Activated CD8-positive, alpha-beta memory T cell treated with anti-CD3 and anti-CD28 coated beads for 36 hours (primary cell): ENCODE measurements around the gene PLXNA2. TPM values are rescaled to one million over a fixed set of nuclear protein-coding genes. Genes with fewer than 3 reads are reported as not detected.

Experiments
- CTCF ChIA-PET: fragments of 350-600 bp; sonication (Branson Sonifier 250); formaldehyde crosslinking; loops from one replicate; lab custom pipeline; 2021; ENCODE audit warnings: antibody characterized with exemption; lab: Charles Lee
- POLR2A ChIA-PET: fragments of 350-600 bp; sonication (Branson Sonifier 250); formaldehyde crosslinking; loops from one replicate; lab custom pipeline; 2021; ENCODE audit warnings: antibody characterized with exemption; lab: Charles Lee
- total RNA-seq, 2 experiments: library from RNA; stranded (reverse); gene quantifications; one replicate each; pipeline ENCODE4 v1.2.3, GENCODE V29; 2021

The PLXNA2 gene
- total RNA-seq, 2 experiments from 2014 or later = 0.34 to 0.36 TPM

- ChIA-PET POLR2A (no interaction called here), CTCF (no interaction called here)
These were observed 102.5 kb downstream of the PLXNA2 start for GRCh38 chr1:208141610-208142192.

GRCh38 chr1:208139434-208140045, 104.6 kb downstream of the PLXNA2 start:
- POLR2A ChIA-PET = no interaction called here
- CTCF ChIA-PET = interaction anchor here (1.2 kb wide), 1 partner anchor 105 kb away, joined by 3 read pairs; no protein-coding TSS in a partner anchor

- POLR2A ChIA-PET = no interaction called here
- CTCF ChIA-PET = no interaction called here
These were observed 107.0 kb downstream of the PLXNA2 start for GRCh38 chr1:208137193-208137592.

DNA sequence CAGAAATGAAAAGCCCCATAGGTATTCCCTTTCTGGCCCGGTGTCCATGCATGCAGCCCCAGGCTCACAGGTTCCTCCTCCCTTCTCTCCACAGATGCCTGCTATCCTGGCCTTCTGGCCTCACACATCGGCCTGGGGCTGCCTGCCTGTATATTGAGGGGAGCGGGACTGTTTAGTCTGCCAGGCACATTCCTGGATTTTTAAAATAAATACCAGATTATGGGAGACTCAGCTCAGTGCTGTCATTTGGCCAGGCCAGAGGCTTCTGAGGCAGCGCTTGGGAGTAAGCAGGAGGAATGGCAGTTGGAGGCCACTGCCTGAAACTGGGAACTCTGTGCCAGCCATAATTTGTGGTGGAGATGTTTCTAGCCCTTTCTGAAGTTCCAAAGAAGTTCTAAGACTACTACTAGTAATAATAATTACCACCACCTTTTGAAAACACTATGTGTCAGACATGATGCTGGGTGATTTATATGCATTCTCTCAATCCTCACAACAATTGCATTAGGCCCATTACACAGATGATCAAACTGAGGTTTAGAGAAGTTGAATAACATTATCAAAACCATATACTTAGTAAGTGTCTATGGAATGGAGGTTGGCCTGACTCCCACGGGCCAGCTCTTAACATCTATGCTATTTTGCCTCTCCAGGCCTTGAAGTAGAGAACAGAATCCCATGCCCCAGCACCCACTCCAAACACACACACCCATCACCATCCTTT, 107.6 kb downstream of the PLXNA2 start:
- ChIA-PET CTCF (no interaction called here), POLR2A (no interaction called here)

DNA sequence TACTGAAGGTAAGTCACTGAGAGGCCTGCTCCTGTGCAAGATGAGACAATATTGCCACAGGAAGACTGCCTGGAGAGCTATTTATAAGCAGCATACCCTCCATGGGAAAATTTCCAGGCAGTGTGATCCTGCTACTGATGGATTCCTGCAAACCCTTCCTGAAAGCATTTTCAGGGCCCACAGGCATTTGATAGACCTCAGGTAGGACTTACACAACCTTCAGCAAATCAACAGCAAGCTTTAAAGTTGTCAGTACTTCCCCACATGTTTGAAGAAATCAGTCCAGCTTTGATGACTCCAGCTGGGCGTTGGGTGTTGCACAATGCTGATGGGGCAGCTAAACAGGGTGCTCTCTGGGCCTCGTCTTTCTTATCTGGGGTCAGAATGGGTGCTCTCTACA, 108.8 kb downstream of the PLXNA2 start:
- CTCF ChIA-PET = no interaction called here
- POLR2A ChIA-PET = no interaction called here

DNA sequence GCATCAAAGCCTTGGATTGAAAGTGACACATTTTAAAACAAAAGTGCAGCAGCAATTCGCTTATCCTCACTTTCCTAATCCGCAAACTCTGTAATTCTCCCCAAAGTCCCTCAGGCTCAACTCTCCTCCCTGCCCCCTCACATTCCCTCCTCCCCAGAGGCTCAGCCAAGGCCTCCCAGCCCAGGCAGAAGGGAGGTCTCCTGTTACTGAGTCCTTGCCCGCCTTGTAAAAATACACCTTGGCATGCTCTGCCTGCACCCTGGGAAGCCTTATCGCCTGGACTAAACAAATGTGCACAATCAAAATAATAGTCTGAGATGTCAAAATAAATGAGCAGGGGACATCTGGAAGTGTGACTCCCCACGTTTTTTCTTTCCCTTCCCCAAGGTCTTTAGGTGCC, 109.7 kb downstream of the PLXNA2 start:
- CTCF ChIA-PET = no interaction called here
- POLR2A ChIA-PET = no interaction called here

GRCh38 chr1:208133355-208133754, 110.8 kb downstream of the PLXNA2 start:
- CTCF ChIA-PET = interaction anchor here (2.2 kb wide), 2 partner anchors 108 to 112 kb away, joined by 6 to 12 read pairs; partner anchors contain the start of gene PLXNA2
- POLR2A ChIA-PET = no interaction called here

- CTCF ChIA-PET = interaction anchor here (1.1 to 2.2 kb wide), 3 partner anchors 20 to 113 kb away, joined by 3 to 12 read pairs (median 6); partner anchors contain the start of gene PLXNA2
- POLR2A ChIA-PET = no interaction called here
These were observed 111.8 kb downstream of the PLXNA2 start for GRCh38 chr1:208132287-208132882.

GRCh38 chr1:208131621-208132286, 112.4 kb downstream of the PLXNA2 start:
- POLR2A ChIA-PET = no interaction called here

GRCh38 chr1:208129487-208129886, 114.7 kb downstream of the PLXNA2 start:
- POLR2A ChIA-PET = no interaction called here
- CTCF ChIA-PET = interaction anchor here (0.6 kb wide), 1 partner anchor 837 kb away, joined by 3 read pairs; no protein-coding TSS in a partner anchor

More at GRCh38 chr1:208131621-208132286, 112.4 kb downstream of the PLXNA2 start:
- CTCF ChIA-PET = interaction anchor here (1.0 to 2.2 kb wide), 4 partner anchors 18 to 113 kb away, joined by 3 to 12 read pairs (median 4); partner anchors contain the start of gene PLXNA2

DNA sequence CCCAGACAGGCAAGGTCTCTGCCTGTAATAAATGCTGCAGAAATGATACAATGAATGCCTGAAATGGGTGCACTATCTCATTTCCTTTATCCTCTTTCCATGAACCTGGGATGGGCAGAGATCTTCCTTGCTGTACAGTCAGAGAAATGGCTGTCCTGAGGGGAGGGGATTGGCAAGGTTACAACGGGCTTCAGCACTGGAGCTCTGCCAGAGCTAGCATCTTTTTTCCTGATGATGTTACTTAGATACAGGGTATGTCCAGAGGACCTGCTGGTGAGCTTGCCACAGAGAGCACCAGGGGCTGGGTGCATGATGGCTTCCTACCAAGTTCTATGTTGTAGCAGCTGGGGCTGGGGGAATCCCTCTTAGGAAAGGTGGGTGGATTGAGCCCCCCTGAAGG, 115.1 kb downstream of the PLXNA2 start:
- CTCF ChIA-PET = no interaction called here

GRCh38 chr1:208127792-208128529, 116.2 kb downstream of the PLXNA2 start:
- CTCF ChIA-PET = no interaction called here
- POLR2A ChIA-PET = no interaction called here

More for the DNA sequence above, 115.1 kb downstream of the PLXNA2 start:
- POLR2A ChIA-PET = no interaction called here

DNA sequence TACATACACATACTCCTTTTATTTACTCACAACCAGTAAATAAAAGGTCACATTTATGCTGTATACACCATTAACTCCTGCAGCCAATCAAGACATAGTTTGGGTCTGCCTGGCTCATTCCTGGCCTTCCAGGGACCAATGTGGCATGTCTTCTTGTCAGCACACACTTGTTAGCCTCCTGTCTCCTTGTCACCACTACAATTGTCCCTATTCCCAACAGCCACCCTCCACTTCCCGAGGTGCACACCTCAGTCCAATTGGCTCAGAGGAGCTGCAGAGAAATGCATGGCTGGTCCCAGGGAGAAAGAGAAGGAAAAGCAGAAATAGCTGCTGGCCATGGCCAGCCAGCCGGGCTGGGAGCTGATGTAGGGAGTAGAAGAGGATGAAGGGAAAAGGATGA, 116.9 kb downstream of the PLXNA2 start:
- POLR2A ChIA-PET = no interaction called here
- CTCF ChIA-PET = no interaction called here

GRCh38 chr1:208126108-208126507, 118.1 kb downstream of the PLXNA2 start:
- ChIA-PET POLR2A (no interaction called here), CTCF (no interaction called here)

DNA sequence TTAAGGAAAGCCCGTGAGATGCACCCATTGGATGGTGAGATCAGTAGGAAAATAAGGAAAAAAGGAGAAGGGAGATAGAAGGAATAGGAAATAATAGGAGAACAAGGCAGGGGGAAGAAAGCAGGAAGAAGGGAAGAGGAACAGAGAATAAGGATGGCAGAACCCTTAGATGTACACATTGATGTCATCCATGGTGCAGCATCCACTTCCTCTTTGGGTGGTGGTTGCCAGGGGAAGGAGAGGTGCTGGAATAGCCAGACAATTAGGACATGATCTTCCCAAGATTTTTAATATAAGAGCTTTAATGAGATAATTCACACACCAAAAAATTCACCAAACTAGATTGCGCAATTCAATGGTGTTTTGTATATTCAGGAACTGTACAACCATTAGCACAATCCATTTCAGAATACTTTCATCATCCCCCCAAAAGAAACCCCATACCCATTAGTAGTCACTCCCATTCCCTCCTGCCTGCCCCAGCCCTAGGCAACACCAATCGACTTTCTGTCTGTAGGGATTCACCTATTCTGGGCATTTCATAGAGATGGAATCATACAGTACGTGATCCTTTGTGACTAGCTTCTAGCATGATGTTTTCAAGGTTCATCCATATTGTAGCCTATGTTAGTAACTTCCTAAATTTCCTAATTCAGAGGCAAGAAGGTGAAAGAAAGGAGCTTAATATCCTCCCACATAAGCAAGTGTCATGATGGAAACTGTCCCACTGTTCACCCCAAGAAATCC, 121.4 kb downstream of the PLXNA2 start:
- CTCF ChIA-PET = interaction anchor here (0.9 kb wide), 1 partner anchor 28 kb away, joined by 3 read pairs; no protein-coding TSS in a partner anchor
- POLR2A ChIA-PET = no interaction called here

DNA sequence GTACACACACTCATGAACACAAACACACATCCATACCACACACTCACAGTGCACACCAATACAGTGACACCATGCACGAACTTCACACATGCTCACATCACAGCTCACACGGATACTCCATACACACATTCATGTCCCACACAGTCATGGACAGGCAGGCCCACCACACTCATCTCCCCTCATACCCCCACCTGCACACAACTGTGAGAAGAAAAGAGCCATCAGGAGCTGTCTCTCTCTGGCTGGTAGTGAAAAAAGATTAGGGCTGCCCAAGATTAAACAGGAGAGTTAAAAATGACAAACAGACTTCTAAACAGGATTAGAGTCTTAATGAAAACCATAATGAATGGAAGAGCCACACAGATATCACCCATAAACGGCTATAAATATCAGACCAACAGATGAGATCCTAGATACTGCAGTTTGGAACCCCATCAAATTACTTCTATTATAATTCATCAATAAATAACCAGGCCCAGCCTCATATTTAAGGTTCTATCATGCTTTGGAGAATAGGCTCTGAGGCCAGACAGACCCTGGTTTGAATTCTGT, 122.3 kb downstream of the PLXNA2 start:
- POLR2A ChIA-PET = no interaction called here
- CTCF ChIA-PET = no interaction called here

DNA sequence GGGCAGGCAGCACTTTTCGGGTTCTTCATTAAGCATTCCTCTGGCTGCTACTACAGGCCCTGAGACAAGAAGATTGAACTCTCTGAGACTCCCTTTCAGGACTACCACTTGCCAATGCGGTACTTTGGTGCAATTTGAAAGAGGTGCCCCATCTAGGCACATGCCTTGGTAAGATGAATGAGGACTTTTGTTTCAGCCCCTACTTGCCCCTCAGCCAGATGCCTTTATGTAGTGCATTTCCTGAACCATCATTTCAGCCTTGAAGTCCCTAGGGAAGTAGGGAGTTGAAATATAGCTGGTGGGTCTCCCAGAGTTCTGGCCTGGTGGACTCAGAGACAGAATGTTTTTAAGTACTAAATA, 123.8 kb downstream of the PLXNA2 start:
- ChIA-PET POLR2A (no interaction called here), CTCF (no interaction called here)
